ENCODE results near the gene CDS1. TPM values are rescaled to one million over a fixed set of nuclear protein-coding genes. Genes with fewer than 3 reads are reported as not detected.

CDS1 gene
- total RNA-seq, 1 donor from 2014 or later: 18.8 TPM

DNA sequence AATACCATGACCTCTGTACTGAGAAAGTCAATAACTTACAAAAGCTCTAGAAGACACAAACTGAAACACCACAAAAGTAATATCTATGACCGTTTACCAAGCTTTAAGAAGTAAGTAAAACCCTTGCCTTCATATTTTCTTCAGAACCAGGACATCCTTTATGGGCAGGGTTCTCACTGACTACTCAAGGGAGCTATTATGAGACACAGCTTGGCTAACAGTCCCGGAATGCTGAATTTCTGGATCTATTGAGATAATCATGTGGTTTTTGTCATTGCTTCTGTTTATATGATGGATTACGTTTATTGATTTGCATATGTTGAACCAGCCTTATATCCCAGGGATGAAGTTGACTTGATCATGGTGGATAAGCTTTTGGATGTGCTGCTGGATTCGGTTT, 19.9 kb upstream of the CDS1 start:
- Histone ChIP-seq H3K4me3 (ENCODE audit: low read depth, low read length) (no peak overlapping the region), H3K27me3 (ENCODE audit: control insufficient read depth, insufficient read depth, low read length) (no peaks in the 10 kb centered on the region), H3K36me3 (ENCODE audit: control insufficient read depth, insufficient read depth, low read length) (no peaks in the 10 kb centered on the region)
- DNase-seq (ENCODE audit: low read depth): no peak
- TF ChIP-seq, protein P1, sequence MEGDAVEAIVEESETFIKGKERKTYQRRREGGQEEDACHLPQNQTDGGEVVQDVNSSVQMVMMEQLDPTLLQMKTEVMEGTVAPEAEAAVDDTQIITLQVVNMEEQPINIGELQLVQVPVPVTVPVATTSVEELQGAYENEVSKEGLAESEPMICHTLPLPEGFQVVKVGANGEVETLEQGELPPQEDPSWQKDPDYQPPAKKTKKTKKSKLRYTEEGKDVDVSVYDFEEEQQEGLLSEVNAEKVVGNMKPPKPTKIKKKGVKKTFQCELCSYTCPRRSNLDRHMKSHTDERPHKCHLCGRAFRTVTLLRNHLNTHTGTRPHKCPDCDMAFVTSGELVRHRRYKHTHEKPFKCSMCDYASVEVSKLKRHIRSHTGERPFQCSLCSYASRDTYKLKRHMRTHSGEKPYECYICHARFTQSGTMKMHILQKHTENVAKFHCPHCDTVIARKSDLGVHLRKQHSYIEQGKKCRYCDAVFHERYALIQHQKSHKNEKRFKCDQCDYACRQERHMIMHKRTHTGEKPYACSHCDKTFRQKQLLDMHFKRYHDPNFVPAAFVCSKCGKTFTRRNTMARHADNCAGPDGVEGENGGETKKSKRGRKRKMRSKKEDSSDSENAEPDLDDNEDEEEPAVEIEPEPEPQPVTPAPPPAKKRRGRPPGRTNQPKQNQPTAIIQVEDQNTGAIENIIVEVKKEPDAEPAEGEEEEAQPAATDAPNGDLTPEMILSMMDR (IDR thresholded peaks at IDR 0.05; ENCODE audit: insufficient read depth, low read length, poor library complexity, severe bottlenecking): no peak

DNA sequence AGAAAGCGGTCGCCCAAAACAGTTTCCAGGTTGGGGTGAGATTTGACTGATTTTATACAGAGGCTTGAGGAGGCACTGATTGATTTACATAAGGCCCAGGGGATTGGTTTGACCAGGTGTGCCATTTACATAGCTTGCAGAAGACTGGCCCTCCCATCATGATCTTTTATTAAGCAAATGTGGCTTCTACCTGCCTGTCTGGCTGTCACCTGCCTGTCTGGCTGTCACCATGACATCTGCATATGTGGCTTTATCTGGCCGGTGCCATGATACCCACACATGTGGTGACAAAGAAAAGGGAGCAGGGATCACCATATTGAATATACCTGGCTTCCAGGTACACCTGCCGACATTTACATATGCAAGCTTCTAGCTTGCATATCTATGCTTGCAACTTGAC, 17.0 kb upstream of the CDS1 start:
- H3K27me3 ChIP-seq (ENCODE audit: control insufficient read depth, insufficient read depth, low read length): no peaks in the 10 kb centered on the region
- H3K36me3 ChIP-seq (ENCODE audit: control insufficient read depth, insufficient read depth, low read length): no peaks in the 10 kb centered on the region
- no peak for DNase-seq (ENCODE audit: low read depth)
- H3K4me3 ChIP-seq (ENCODE audit: low read depth, low read length): no peak overlapping the region
- TF ChIP-seq, protein P1 (IDR thresholded peaks at IDR 0.05; ENCODE audit: insufficient read depth, low read length, poor library complexity, severe bottlenecking): no peak

DNA sequence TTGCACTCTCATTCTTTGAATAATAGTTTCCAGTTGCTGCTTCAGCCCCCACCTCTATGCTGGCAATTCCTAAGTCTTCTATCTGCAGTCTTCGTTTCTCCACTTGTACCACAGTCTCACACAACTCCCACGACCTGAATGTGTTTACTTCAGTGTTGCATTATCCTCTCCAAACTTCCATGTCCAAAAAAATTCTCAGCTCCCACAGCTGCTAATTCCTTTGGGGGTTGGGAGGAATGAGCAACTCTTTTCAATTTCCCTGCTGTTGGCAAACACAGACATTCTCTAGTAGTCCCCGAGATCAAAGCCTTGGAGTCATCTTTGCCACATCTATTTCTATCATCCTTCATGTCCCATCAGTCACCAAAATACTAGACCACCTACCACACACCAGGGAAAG, 14.4 kb upstream of the CDS1 start:
- Histone ChIP-seq H3K27me3 (ENCODE audit: control insufficient read depth, insufficient read depth, low read length) (no peaks in the 10 kb centered on the region), H3K36me3 (ENCODE audit: control insufficient read depth, insufficient read depth, low read length) (no peaks in the 10 kb centered on the region), H3K4me3 (ENCODE audit: low read depth, low read length) (no peak overlapping the region)
- TF ChIP-seq, protein P1 (IDR thresholded peaks at IDR 0.05; ENCODE audit: insufficient read depth, low read length, poor library complexity, severe bottlenecking): no peak
- no peak for DNase-seq (ENCODE audit: low read depth)

DNA sequence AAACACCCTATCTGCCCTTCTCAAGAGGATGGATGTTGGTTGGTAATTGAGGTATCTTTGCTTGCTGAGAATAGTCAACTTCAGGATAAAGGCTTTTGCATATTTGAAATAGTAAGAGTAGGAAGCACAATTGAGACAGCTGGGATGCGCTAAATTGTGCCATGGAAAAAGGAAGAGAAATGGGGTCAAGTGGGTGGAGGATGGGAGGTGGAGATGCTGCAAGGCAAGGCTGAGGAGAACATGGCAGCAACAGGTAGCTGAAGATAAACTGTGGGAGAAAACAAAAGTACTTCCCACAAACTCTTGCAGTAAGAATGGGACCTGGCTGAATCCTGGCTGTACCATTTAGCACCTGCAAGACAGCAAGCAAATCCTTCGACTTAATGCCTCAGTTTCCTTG, 13.9 kb upstream of the CDS1 start:
- no peak for DNase-seq (ENCODE audit: low read depth)
- H3K27me3 ChIP-seq (ENCODE audit: control insufficient read depth, insufficient read depth, low read length): no peaks in the 10 kb centered on the region
- TF ChIP-seq, protein P1 (IDR thresholded peaks at IDR 0.05; ENCODE audit: insufficient read depth, low read length, poor library complexity, severe bottlenecking): no peak
- H3K4me3 ChIP-seq (ENCODE audit: low read depth, low read length): no peak overlapping the region
- H3K36me3 ChIP-seq (ENCODE audit: control insufficient read depth, insufficient read depth, low read length): no peaks in the 10 kb centered on the region

DNA sequence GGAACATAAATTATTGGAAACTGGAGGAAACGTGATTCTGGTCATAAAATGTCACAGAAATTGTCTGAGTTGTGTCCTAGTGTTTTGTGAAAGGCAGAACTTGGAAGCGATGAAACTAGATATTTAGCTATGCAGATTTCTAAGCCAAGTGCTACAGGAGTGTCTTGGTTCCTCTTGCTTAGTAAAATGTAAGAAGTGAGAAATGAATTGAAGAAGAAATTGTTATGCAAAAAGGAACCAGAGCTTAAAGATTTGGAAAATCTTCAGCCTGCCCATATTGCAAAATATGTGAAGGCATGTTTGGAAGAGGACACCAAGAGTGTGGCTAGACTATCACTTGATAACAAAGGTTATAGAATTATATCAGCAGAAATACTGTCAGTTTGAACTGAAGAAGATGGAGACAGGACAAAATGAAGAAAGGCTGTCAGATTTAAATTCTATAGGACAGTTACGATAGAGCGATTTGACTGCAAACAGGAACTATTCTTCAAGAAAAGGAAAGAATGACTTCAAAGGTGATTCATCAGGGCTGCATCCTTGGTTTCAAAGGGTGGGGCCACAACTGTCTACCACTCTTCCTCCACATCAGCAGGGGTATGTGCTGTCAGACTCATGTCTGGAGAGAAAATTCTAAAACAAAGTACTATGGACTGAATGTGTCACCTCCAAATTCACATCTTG, 9.4 kb upstream of the CDS1 start:
- Histone ChIP-seq H3K27me3 (ENCODE audit: control insufficient read depth, insufficient read depth, low read length) (no peaks in the 10 kb centered on the region), H3K4me3 (ENCODE audit: low read depth, low read length) (no peak overlapping the region), H3K36me3 (ENCODE audit: control insufficient read depth, insufficient read depth, low read length) (no peaks in the 10 kb centered on the region)
- TF ChIP-seq, protein P1 (IDR thresholded peaks at IDR 0.05; ENCODE audit: insufficient read depth, low read length, poor library complexity, severe bottlenecking): no peak
- no peak for DNase-seq (ENCODE audit: low read depth)
